Uterus (tissue), 2 donors: ENCODE measurements around the gene KCNK2.

ENCODE experiments used
- POLR2A ChIP-seq, 2 donors: fragments of 450-650 bp; IDR thresholded peaks; one replicate each; pipeline ENCODE4 v1.6.1; 2016; ENCODE audit warnings: antibody characterized with exemption in 2 of 2, mild to moderate bottlenecking in 1 of 2, moderate library complexity in 1 of 2
- TF ChIP-seq, protein P1 (sequence below), 4 experiments: fragments of 200-600 bp in 2 of 4; fragments of 450-650 bp in 2 of 4; sonication (generic) in 2 of 4; IDR thresholded peaks; one replicate each; pipeline ENCODE4 v1.5.1; 2016 to 2019; ENCODE audit warnings: antibody characterized with exemption in 4 of 4, mild to moderate bottlenecking in 2 of 4, moderate library complexity in 1 of 4

DNA sequence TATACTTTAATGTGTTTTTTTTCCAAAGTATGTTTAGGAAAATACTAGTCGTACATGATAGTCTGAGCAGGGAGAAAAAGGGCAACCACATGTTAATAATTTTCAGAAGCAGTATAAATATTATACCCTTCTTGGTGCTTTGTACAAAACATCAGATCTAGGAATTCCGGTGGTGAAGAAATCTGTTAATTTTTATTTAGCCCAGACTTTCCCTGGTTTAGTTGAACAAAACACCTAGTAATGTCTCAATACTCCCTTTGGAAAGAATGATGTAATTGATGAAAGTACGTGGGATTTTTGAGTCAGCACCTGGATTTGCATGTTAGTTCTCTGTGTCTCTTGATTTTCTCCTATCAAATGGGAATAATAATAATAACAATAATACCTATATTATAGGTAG is 38.4 kb upstream of the KCNK2 start:
- TF ChIP-seq POLR2A (IDR thresholded peaks at IDR 0.05) = no peak
- TF ChIP-seq, protein P1, sequence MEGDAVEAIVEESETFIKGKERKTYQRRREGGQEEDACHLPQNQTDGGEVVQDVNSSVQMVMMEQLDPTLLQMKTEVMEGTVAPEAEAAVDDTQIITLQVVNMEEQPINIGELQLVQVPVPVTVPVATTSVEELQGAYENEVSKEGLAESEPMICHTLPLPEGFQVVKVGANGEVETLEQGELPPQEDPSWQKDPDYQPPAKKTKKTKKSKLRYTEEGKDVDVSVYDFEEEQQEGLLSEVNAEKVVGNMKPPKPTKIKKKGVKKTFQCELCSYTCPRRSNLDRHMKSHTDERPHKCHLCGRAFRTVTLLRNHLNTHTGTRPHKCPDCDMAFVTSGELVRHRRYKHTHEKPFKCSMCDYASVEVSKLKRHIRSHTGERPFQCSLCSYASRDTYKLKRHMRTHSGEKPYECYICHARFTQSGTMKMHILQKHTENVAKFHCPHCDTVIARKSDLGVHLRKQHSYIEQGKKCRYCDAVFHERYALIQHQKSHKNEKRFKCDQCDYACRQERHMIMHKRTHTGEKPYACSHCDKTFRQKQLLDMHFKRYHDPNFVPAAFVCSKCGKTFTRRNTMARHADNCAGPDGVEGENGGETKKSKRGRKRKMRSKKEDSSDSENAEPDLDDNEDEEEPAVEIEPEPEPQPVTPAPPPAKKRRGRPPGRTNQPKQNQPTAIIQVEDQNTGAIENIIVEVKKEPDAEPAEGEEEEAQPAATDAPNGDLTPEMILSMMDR (IDR thresholded peaks at IDR 0.05) = no peak
